Measurements from ENCODE around the gene METTL24. TPM values are rescaled to one million over a fixed set of nuclear protein-coding genes. Genes with fewer than 3 reads are reported as not detected.

The METTL24 gene
- total and polyA plus RNA-seq, 4 donors: 3.9 to 14.3 (median 8.5) TPM

- intact Hi-C loops (cut with DNase I): no loop called here
Observed at GRCh38 chr6:110207652-110208051, 150.5 kb downstream of the METTL24 start.

GRCh38 chr6:110201151-110201884 is 156.8 kb downstream of the METTL24 start:
- DNase-seq (no peak), ATAC-seq (ENCODE audit: low FRiP score) (no peak)
- WGBS, 2 donors: 88 to 89% methylated on average over 3 of the region's 3 CpGs
- Histone ChIP-seq H3K27ac (ENCODE audit: low read depth in 1 of 2, low read length in 2 of 2) (no peak overlapping the region), H3K36me3 (ENCODE audit: control insufficient read depth in 1 of 2, insufficient read depth in 2 of 2, low read length in 1 of 2) (no peaks in the 10 kb centered on the region), H3K4me3 (ENCODE audit: low read length in 2 of 2) (no peak overlapping the region), H3K9me3 (ENCODE audit: control insufficient read depth, low read length) (no peaks in the 10 kb centered on the region), H3K4me1 (ENCODE audit: control insufficient read depth in 1 of 2, insufficient read depth in 2 of 2, low read length in 2 of 2) (no peaks in the 10 kb centered on the region), H3K27me3 (ENCODE audit: control insufficient read depth in 1 of 2, insufficient read depth in 2 of 2, low read length in 1 of 2) (no peaks in the 10 kb centered on the region)
- intact Hi-C loops (cut with DNase I): no loop called here

More at GRCh38 chr6:110207652-110208051, 150.5 kb downstream of the METTL24 start:
- ATAC-seq (ENCODE audit: low FRiP score) (no peak), DNase-seq (no peak)
- peaks cover 3 to 4% of the 10 kb centered on the region in 2 donors for H3K36me3 ChIP-seq (ENCODE audit: control insufficient read depth in 1 of 2, insufficient read depth in 2 of 2, low read length in 1 of 2)
- H3K9me3 ChIP-seq (ENCODE audit: control insufficient read depth, low read length): no peaks in the 10 kb centered on the region
- WGBS, 2 donors: 96 to 97% methylated on average over 3 of the region's 3 CpGs
- no peaks in the 10 kb centered on the region for H3K4me1 ChIP-seq (ENCODE audit: control insufficient read depth in 1 of 2, insufficient read depth in 2 of 2, low read length in 2 of 2)
- H3K4me3 ChIP-seq (ENCODE audit: low read length in 2 of 2): no peak overlapping the region
- no peaks in the 10 kb centered on the region for H3K27me3 ChIP-seq (ENCODE audit: control insufficient read depth in 1 of 2, insufficient read depth in 2 of 2, low read length in 1 of 2)
- no peak overlapping the region for H3K27ac ChIP-seq (ENCODE audit: low read depth in 1 of 2, low read length in 2 of 2)

GRCh38 chr6:110198561-110198960 is 159.6 kb downstream of the METTL24 start:
- intact Hi-C loops (cut with DNase I): no loop called here
- Histone ChIP-seq H3K27me3 (ENCODE audit: control insufficient read depth in 1 of 2, insufficient read depth in 2 of 2, low read length in 1 of 2) (no peaks in the 10 kb centered on the region), H3K4me1 (ENCODE audit: control insufficient read depth in 1 of 2, insufficient read depth in 2 of 2, low read length in 2 of 2) (no peaks in the 10 kb centered on the region), H3K36me3 (ENCODE audit: control insufficient read depth in 1 of 2, insufficient read depth in 2 of 2, low read length in 1 of 2) (no peaks in the 10 kb centered on the region), H3K4me3 (ENCODE audit: low read length in 2 of 2) (no peak overlapping the region), H3K9me3 (ENCODE audit: control insufficient read depth, low read length) (no peaks in the 10 kb centered on the region), H3K27ac (ENCODE audit: low read depth in 1 of 2, low read length in 2 of 2) (no peak overlapping the region)
- ATAC-seq (ENCODE audit: low FRiP score): no peak
- 95 to 98% methylated on average over 3 of the region's 3 CpGs for WGBS, 2 donors
- DNase-seq: no peak

GRCh38 chr6:110196874-110197273 is 161.3 kb downstream of the METTL24 start:
- Histone ChIP-seq H3K27ac (ENCODE audit: low read depth in 1 of 2, low read length in 2 of 2) (no peak overlapping the region), H3K4me1 (ENCODE audit: control insufficient read depth in 1 of 2, insufficient read depth in 2 of 2, low read length in 2 of 2) (no peaks in the 10 kb centered on the region), H3K4me3 (ENCODE audit: low read length in 2 of 2) (no peak overlapping the region), H3K9me3 (ENCODE audit: control insufficient read depth, low read length) (no peaks in the 10 kb centered on the region), H3K36me3 (ENCODE audit: control insufficient read depth in 1 of 2, insufficient read depth in 2 of 2, low read length in 1 of 2) (no peaks in the 10 kb centered on the region), H3K27me3 (ENCODE audit: control insufficient read depth in 1 of 2, insufficient read depth in 2 of 2, low read length in 1 of 2) (no peaks in the 10 kb centered on the region)
- 87 to 88% methylated on average over 1 of the region's 1 CpG for WGBS, 2 donors
- DNase-seq (no peak), ATAC-seq (ENCODE audit: low FRiP score) (no peak)
- intact Hi-C loops (cut with DNase I): no loop called here

GRCh38 chr6:110195639-110196038 is 162.5 kb downstream of the METTL24 start:
- intact Hi-C loops (cut with DNase I): no loop called here
- WGBS, 2 donors: 93 to 94% methylated on average over 4 of the region's 4 CpGs
- peaks cover 0 to 2% of the 10 kb centered on the region in 2 donors for H3K4me1 ChIP-seq (ENCODE audit: control insufficient read depth in 1 of 2, insufficient read depth in 2 of 2, low read length in 2 of 2)
- ATAC-seq (ENCODE audit: low FRiP score): no peak
- H3K27ac ChIP-seq (ENCODE audit: low read depth in 1 of 2, low read length in 2 of 2): no peak overlapping the region
- H3K36me3 ChIP-seq (ENCODE audit: control insufficient read depth in 1 of 2, insufficient read depth in 2 of 2, low read length in 1 of 2): no peaks in the 10 kb centered on the region
- no peak for DNase-seq
- no peaks in the 10 kb centered on the region for H3K9me3 ChIP-seq (ENCODE audit: control insufficient read depth, low read length)
- no peak overlapping the region for H3K4me3 ChIP-seq (ENCODE audit: low read length in 2 of 2)
- H3K27me3 ChIP-seq (ENCODE audit: control insufficient read depth in 1 of 2, insufficient read depth in 2 of 2, low read length in 1 of 2): no peaks in the 10 kb centered on the region

Other genes starting within 250 kb of the METTL24 start
- gene WASF1, start 178.7 kb downstream of the METTL24 start, total RNA-seq: 10 to 100 TPM in 1 of 2 donors, 1 to 10 TPM in 1; 8.9 to 10.3 TPM
- 1 to 10 TPM; 3.2 to 4.5 TPM for gene WASF1, start 178.7 kb downstream of the METTL24 start, polyA plus RNA-seq
- gene CDC40, start 177.9 kb downstream of the METTL24 start, total RNA-seq: 10 to 100 TPM; 16.1 to 20.0 TPM
- gene CDC40, start 177.9 kb downstream of the METTL24 start, polyA plus RNA-seq: 1 to 10 TPM; 8.9 to 9.7 TPM
- gene DDO, start 57.2 kb upstream of the METTL24 start, total RNA-seq: 1 to 10 TPM; 1.3 to 2.5 TPM
- gene DDO, start 57.2 kb upstream of the METTL24 start, polyA plus RNA-seq: 1 to 10 TPM; 2.9 to 6.6 TPM
- gene SLC22A16, start 118.3 kb upstream of the METTL24 start, total RNA-seq: under 1 TPM; 0.55 to 0.69 TPM
- under 1 TPM in 1 of 2 donors, not detected in 1; 0.38 TPM for gene SLC22A16, start 118.3 kb upstream of the METTL24 start, polyA plus RNA-seq